KMS-11 (cell line): Measurements from ENCODE around the gene ACBD3.

Experiments
- H2AFZ ChIP-seq: fragments of 200-600 bp; sonication (generic); 2 replicates; pipeline ENCODE4 v1.6.1; 2016; ENCODE audit warnings: antibody characterized with exemption, mixed run types, low read depth
- H3K27ac ChIP-seq: fragments of 200-600 bp; sonication (generic); 2 replicates; pipeline ENCODE4 v1.6.1; 2016; ENCODE audit warnings: mild to moderate bottlenecking, mixed run types
- H3K27me3 ChIP-seq: fragments of 200-600 bp; sonication (generic); 2 replicates; pipeline ENCODE4 v1.6.1; 2017; ENCODE audit warnings: mild to moderate bottlenecking, low read depth, mixed run types, moderate library complexity; ENCODE audit not compliant: insufficient read depth
- H3K36me3 ChIP-seq: fragments of 200-600 bp; sonication (generic); 2 replicates; pipeline ENCODE4 v1.6.1; 2017; ENCODE audit warnings: mild to moderate bottlenecking, mixed run types; ENCODE audit not compliant: insufficient read depth
- H3K4me1 ChIP-seq: fragments of 200-600 bp; sonication (generic); 2 replicates; pipeline ENCODE4 v1.6.1; 2016; ENCODE audit warnings: mild to moderate bottlenecking, low read depth, mixed run types; ENCODE audit not compliant: poor library complexity, severe bottlenecking
- H3K4me2 ChIP-seq: fragments of 200-600 bp; sonication (generic); 2 replicates; pipeline ENCODE4 v1.7.0; 2016; ENCODE audit warnings: mild to moderate bottlenecking, mixed run types
- H3K4me3 ChIP-seq: fragments of 200-600 bp; sonication (generic); IDR thresholded peaks from 2 replicates; pipeline ENCODE4 v1.6.1; 2017; ENCODE audit warnings: low read depth, low read length, mixed read lengths; ENCODE audit not compliant: insufficient read depth
- H3K79me2 ChIP-seq: fragments of 200-600 bp; sonication (generic); 2 replicates; pipeline ENCODE4 v1.6.1; 2016; ENCODE audit warnings: low read depth, mixed run types; ENCODE audit not compliant: insufficient read depth
- H3K9ac ChIP-seq: fragments of 200-600 bp; sonication (generic); 2 replicates; pipeline ENCODE4 v1.6.1; 2016; ENCODE audit warnings: mild to moderate bottlenecking, mixed run types
- H4K20me1 ChIP-seq: fragments of 200-600 bp; sonication (generic); 2 replicates; pipeline ENCODE4 v1.6.1; 2016; ENCODE audit warnings: mild to moderate bottlenecking, mixed run types; ENCODE audit not compliant: insufficient read depth
- CTCF ChIP-seq: fragments of 200-600 bp; sonication (generic); conservative IDR thresholded peaks from 2 replicates; pipeline ENCODE4 v1.6.1; 2017; ENCODE audit warnings: low read depth, mild to moderate bottlenecking, antibody characterized with exemption, low read length, moderate library complexity, mixed read lengths

The ACBD3 gene

GRCh38 chr1:226158983-226159382 lies 27.6 kb downstream of the ACBD3 start:
- H3K4me1 ChIP-seq, result peaks cover 99% of the 10 kb centered on the region
- H4K20me1 ChIP-seq, result no peaks in the 10 kb centered on the region
- H3K27ac ChIP-seq, result peak overlapping the region; percentile 85
- H3K36me3 ChIP-seq, result peaks cover 14% of the 10 kb centered on the region; the same call in 1 of the 2 replicates
- H3K27me3 ChIP-seq, result no peaks in the 10 kb centered on the region
- no peak overlapping the region for H3K4me3 ChIP-seq
- no peak for TF ChIP-seq CTCF
- H3K4me2 ChIP-seq, result peak overlapping the region; percentile 70
- no peak overlapping the region for H2AFZ ChIP-seq
- peaks cover 63% of the 10 kb centered on the region for H3K79me2 ChIP-seq
- peak overlapping the region; percentile 36; the same call in 1 of the 2 replicates for H3K9ac ChIP-seq

DNA sequence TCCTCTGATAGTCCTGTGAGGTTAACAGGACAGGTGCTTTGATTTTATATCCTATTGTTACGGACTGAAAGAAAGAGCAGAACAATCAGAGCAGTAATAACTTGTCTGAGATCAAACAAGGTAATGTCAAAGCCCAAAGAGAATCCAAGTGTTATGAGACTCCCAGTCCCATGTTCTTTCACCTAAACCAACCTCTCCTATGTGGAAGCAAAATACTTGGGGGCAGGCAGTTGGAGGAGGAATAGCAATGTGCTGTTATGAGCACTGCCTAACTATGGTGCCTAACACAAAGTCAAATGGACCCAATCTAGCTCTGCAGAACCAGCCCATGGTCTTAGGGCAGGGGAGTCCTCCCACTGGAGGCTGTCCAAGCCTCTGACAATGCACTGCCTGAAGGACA lies 28.1 kb downstream of the ACBD3 start:
- Histone ChIP-seq H3K9ac (peak overlapping the region; percentile 4; the same call in 1 of the 2 replicates), H3K36me3 (peaks cover 14% of the 10 kb centered on the region; the same call in 1 of the 2 replicates), H4K20me1 (no peaks in the 10 kb centered on the region), H3K4me1 (peaks cover 99% of the 10 kb centered on the region), H2AFZ (no peak overlapping the region), H3K27ac (peak overlapping the region; percentile 85), H3K27me3 (no peaks in the 10 kb centered on the region), H3K4me2 (peak overlapping the region; percentile 70), H3K79me2 (peaks cover 60% of the 10 kb centered on the region), H3K4me3 (no peak overlapping the region)
- TF ChIP-seq CTCF, result no peak

DNA sequence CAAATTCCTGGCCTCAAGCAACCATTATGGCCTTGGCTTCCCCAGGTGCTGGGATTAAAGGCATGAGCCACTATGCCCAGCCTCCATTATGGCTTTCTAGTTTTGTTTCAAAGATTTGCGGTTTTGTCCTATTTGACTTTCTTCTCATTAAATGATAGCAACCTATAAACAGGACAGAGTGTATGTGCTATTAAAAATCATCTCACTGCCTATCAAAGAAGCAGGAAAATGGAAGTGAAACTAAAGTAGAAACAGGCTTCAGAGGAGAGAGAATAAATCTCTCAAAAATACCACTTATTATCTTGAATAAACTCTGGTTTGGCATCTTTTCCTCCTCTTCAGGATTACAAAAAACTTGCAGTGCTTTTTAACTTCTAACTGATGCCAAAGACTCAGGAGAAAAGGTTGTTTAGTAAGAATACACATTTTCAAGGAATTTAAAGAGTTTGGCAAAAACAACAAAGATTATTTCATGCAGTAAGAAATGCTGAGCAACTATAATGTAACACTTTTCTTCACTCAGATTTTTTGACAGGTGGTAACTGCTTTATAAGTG lies 28.7 kb downstream of the ACBD3 start:
- Histone ChIP-seq H3K79me2 (peaks cover 54% of the 10 kb centered on the region), H3K9ac (peak overlapping the region; percentile 4; the same call in 1 of the 2 replicates)

GRCh38 chr1:226154593-226154992 lies 31.9 kb downstream of the ACBD3 start:
- TF ChIP-seq CTCF, result no peak
- H3K27ac ChIP-seq, result peak overlapping the region; percentile 27; the same call in 1 of the 2 replicates
- peaks cover 13% of the 10 kb centered on the region; the same call in 1 of the 2 replicates for H3K36me3 ChIP-seq

More for the DNA sequence above, 28.7 kb downstream of the ACBD3 start:
- Histone ChIP-seq H3K36me3 (peaks cover 14% of the 10 kb centered on the region; the same call in 1 of the 2 replicates), H4K20me1 (no peaks in the 10 kb centered on the region), H3K4me3 (no peak overlapping the region), H3K27me3 (no peaks in the 10 kb centered on the region), H3K4me1 (peaks cover 94% of the 10 kb centered on the region), H3K4me2 (peak overlapping the region; percentile 70), H3K27ac (peak overlapping the region; percentile 85), H2AFZ (no peak overlapping the region)
- no peak for TF ChIP-seq CTCF

More at GRCh38 chr1:226154593-226154992, 31.9 kb downstream of the ACBD3 start:
- no peaks in the 10 kb centered on the region for H4K20me1 ChIP-seq
- no peak overlapping the region for H2AFZ ChIP-seq
- H3K4me1 ChIP-seq, result peaks cover 71% of the 10 kb centered on the region
- no peaks in the 10 kb centered on the region for H3K27me3 ChIP-seq
- H3K79me2 ChIP-seq, result peaks cover 39% of the 10 kb centered on the region
- H3K9ac ChIP-seq, result no peak overlapping the region
- H3K4me3 ChIP-seq, result no peak overlapping the region
- peak overlapping the region; percentile 70 for H3K4me2 ChIP-seq
